ENCODE measurements around the gene MED16.

The MED16 gene

GRCh38 chr19:898663-899062 lies 5.7 kb upstream of the MED16 start:
- peak in 1 of 2 donors; percentile 38 for DNase-seq
- no peak overlapping the region for H3K4me3 ChIP-seq (ENCODE audit: low read depth, low read length)
- no peak overlapping the region for H2BK5ac ChIP-seq (ENCODE audit: low read depth, low read length, poor library complexity)
- H3K4me2 ChIP-seq (ENCODE audit: low read length) = no peak overlapping the region
- H2AK5ac ChIP-seq (ENCODE audit: low read length) = no peak overlapping the region
- no peak overlapping the region for H3K23ac ChIP-seq (ENCODE audit: low read length)
- H4K12ac ChIP-seq (ENCODE audit: low read depth, low read length) = no peak overlapping the region
- no peak overlapping the region for H3K14ac ChIP-seq (ENCODE audit: low read length)
- H4K8ac ChIP-seq (ENCODE audit: low read depth, low read length) = no peak overlapping the region
- no peak overlapping the region for H3K27ac ChIP-seq (ENCODE audit: low read depth, low read length)
- peaks cover 3% of the 10 kb centered on the region for H3K9me3 ChIP-seq (ENCODE audit: insufficient read depth, low read depth, low read length)
- H3K79me2 ChIP-seq (ENCODE audit: control insufficient read depth, insufficient read depth, low read length, poor library complexity) = no peaks in the 10 kb centered on the region
- no peak overlapping the region for H2BK120ac ChIP-seq (ENCODE audit: insufficient read depth, low read length, poor library complexity)
- no peak overlapping the region for H3K4ac ChIP-seq (ENCODE audit: low read depth, low read length)
- no peak overlapping the region for H2AFZ ChIP-seq (ENCODE audit: insufficient read depth, low read length, poor library complexity)
- peaks cover 35 to 43% of the 10 kb centered on the region in 2 experiments for H3K36me3 ChIP-seq (ENCODE audit: control insufficient read depth in 1 of 2, insufficient read depth in 2 of 2, low read length in 2 of 2)
- WGBS (ENCODE audit: extremely low coverage, insufficient coverage, insufficient read length) = no CpG with 5 or more reads among the region's 20 CpGs
- no peak overlapping the region for H2BK12ac ChIP-seq (ENCODE audit: low read length)
- no peaks in the 10 kb centered on the region for H3K79me1 ChIP-seq (ENCODE audit: low read length)
- no peak overlapping the region for H3K9ac ChIP-seq (ENCODE audit: low read length)
- H3K4me1 ChIP-seq (ENCODE audit: control insufficient read depth in 1 of 2, insufficient read depth in 2 of 2, low read length in 2 of 2) = peaks cover 4 to 5% of the 10 kb centered on the region in 2 experiments
- no peaks in the 10 kb centered on the region for H3K27me3 ChIP-seq (ENCODE audit: insufficient read depth, low read length)
- no peak overlapping the region for H3K18ac ChIP-seq (ENCODE audit: low read length)
- H4K91ac ChIP-seq (ENCODE audit: low read depth, low read length) = no peak overlapping the region

- peaks cover 4 to 5% of the 10 kb centered on the region in 2 experiments for H3K4me1 ChIP-seq (ENCODE audit: control insufficient read depth in 1 of 2, insufficient read depth in 2 of 2, low read length in 2 of 2)
- peaks cover 3% of the 10 kb centered on the region for H3K9me3 ChIP-seq (ENCODE audit: insufficient read depth, low read depth, low read length)
- H4K12ac ChIP-seq (ENCODE audit: low read depth, low read length) = no peak overlapping the region
- no peak overlapping the region for H2BK120ac ChIP-seq (ENCODE audit: insufficient read depth, low read length, poor library complexity)
- H3K79me1 ChIP-seq (ENCODE audit: low read length) = peaks cover 5% of the 10 kb centered on the region
- no peak overlapping the region for H3K4me3 ChIP-seq (ENCODE audit: low read depth, low read length)
- H3K4me2 ChIP-seq (ENCODE audit: low read length) = no peak overlapping the region
- H3K23ac ChIP-seq (ENCODE audit: low read length) = no peak overlapping the region
- H4K91ac ChIP-seq (ENCODE audit: low read depth, low read length) = no peak overlapping the region
- H3K79me2 ChIP-seq (ENCODE audit: control insufficient read depth, insufficient read depth, low read length, poor library complexity) = peaks cover 2% of the 10 kb centered on the region
- no peak overlapping the region for H2AFZ ChIP-seq (ENCODE audit: insufficient read depth, low read length, poor library complexity)
- DNase-seq = peak; percentile 80 to 83
- H2BK5ac ChIP-seq (ENCODE audit: low read depth, low read length, poor library complexity) = no peak overlapping the region
- no peak overlapping the region for H4K8ac ChIP-seq (ENCODE audit: low read depth, low read length)
- H3K4ac ChIP-seq (ENCODE audit: low read depth, low read length) = no peak overlapping the region
- no peak overlapping the region for H3K27ac ChIP-seq (ENCODE audit: low read depth, low read length)
- WGBS (ENCODE audit: extremely low coverage, insufficient coverage, insufficient read length) = no CpG with 5 or more reads among the region's 26 CpGs
- no peak overlapping the region for H3K14ac ChIP-seq (ENCODE audit: low read length)
- no peak overlapping the region for H2AK5ac ChIP-seq (ENCODE audit: low read length)
- H3K27me3 ChIP-seq (ENCODE audit: insufficient read depth, low read length) = no peaks in the 10 kb centered on the region
- no peak overlapping the region for H2BK12ac ChIP-seq (ENCODE audit: low read length)
- H3K36me3 ChIP-seq (ENCODE audit: control insufficient read depth in 1 of 2, insufficient read depth in 2 of 2, low read length in 2 of 2) = peaks cover 35 to 39% of the 10 kb centered on the region in 2 experiments
- H3K18ac ChIP-seq (ENCODE audit: low read length) = no peak overlapping the region
- no peak overlapping the region for H3K9ac ChIP-seq (ENCODE audit: low read length)
These were observed 4.6 kb upstream of the MED16 start for GRCh38 chr19:897442-898039.

DNA sequence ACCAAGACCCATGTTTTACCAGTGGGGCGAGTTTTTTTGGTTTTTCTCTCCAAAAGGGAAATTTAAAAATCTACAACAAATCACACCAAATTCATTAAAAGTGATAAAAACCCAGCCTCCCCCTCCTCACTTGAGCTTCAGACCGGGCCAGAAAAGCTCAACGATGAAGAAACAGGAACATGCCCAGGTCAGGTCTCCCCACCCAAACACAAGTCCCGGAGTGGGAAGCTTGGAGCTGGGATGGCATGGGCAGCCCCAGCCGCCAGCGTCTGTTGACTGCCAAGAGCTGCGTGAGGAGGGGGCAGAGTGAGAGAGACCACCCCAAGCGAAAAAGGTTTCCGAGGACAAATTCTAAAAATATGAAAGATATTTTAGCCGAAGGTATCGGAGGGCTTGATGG lies 4.0 kb upstream of the MED16 start:
- Histone ChIP-seq H3K9me3 (ENCODE audit: insufficient read depth, low read depth, low read length) (peaks cover 3% of the 10 kb centered on the region), H2BK5ac (ENCODE audit: low read depth, low read length, poor library complexity) (no peak overlapping the region), H3K14ac (ENCODE audit: low read length) (no peak overlapping the region), H3K36me3 (ENCODE audit: control insufficient read depth in 1 of 2, insufficient read depth in 2 of 2, low read length in 2 of 2) (peaks cover 34 to 39% of the 10 kb centered on the region in 2 experiments), H3K4me2 (ENCODE audit: low read length) (no peak overlapping the region), H3K4ac (ENCODE audit: low read depth, low read length) (no peak overlapping the region), H3K18ac (ENCODE audit: low read length) (no peak overlapping the region), H4K8ac (ENCODE audit: low read depth, low read length) (no peak overlapping the region), H3K79me2 (ENCODE audit: control insufficient read depth, insufficient read depth, low read length, poor library complexity) (peaks cover 4% of the 10 kb centered on the region), H3K9ac (ENCODE audit: low read length) (no peak overlapping the region), H3K4me1 (ENCODE audit: control insufficient read depth in 1 of 2, insufficient read depth in 2 of 2, low read length in 2 of 2) (peaks cover 5 to 7% of the 10 kb centered on the region in 2 experiments), H4K12ac (ENCODE audit: low read depth, low read length) (no peak overlapping the region), H4K91ac (ENCODE audit: low read depth, low read length) (no peak overlapping the region), H2AK5ac (ENCODE audit: low read length) (no peak overlapping the region), H2BK120ac (ENCODE audit: insufficient read depth, low read length, poor library complexity) (no peak overlapping the region), H3K27ac (ENCODE audit: low read depth, low read length) (no peak overlapping the region), H2AFZ (ENCODE audit: insufficient read depth, low read length, poor library complexity) (no peak overlapping the region), H3K4me3 (ENCODE audit: low read depth, low read length) (no peak overlapping the region), H3K79me1 (ENCODE audit: low read length) (peaks cover 10% of the 10 kb centered on the region), H3K23ac (ENCODE audit: low read length) (no peak overlapping the region), H2BK12ac (ENCODE audit: low read length) (no peak overlapping the region), H3K27me3 (ENCODE audit: insufficient read depth, low read length) (no peaks in the 10 kb centered on the region)
- WGBS (ENCODE audit: extremely low coverage, insufficient coverage, insufficient read length) = no CpG with 5 or more reads among the region's 11 CpGs
- DNase-seq = no peak

- H2BK12ac ChIP-seq (ENCODE audit: low read length) = no peak overlapping the region
These were observed 3.4 kb upstream of the MED16 start for GRCh38 chr19:896434-896833.

More at GRCh38 chr19:896434-896833, 3.4 kb upstream of the MED16 start:
- Histone ChIP-seq H3K79me2 (ENCODE audit: control insufficient read depth, insufficient read depth, low read length, poor library complexity) (peaks cover 4% of the 10 kb centered on the region), H3K27me3 (ENCODE audit: insufficient read depth, low read length) (no peaks in the 10 kb centered on the region), H3K79me1 (ENCODE audit: low read length) (peaks cover 10% of the 10 kb centered on the region), H4K12ac (ENCODE audit: low read depth, low read length) (no peak overlapping the region), H3K14ac (ENCODE audit: low read length) (no peak overlapping the region), H2BK120ac (ENCODE audit: insufficient read depth, low read length, poor library complexity) (no peak overlapping the region), H4K8ac (ENCODE audit: low read depth, low read length) (no peak overlapping the region), H3K18ac (ENCODE audit: low read length) (no peak overlapping the region), H2AFZ (ENCODE audit: insufficient read depth, low read length, poor library complexity) (no peak overlapping the region), H3K9ac (ENCODE audit: low read length) (no peak overlapping the region), H3K4me2 (ENCODE audit: low read length) (no peak overlapping the region), H3K23ac (ENCODE audit: low read length) (no peak overlapping the region), H3K4me1 (ENCODE audit: control insufficient read depth in 1 of 2, insufficient read depth in 2 of 2, low read length in 2 of 2) (peaks cover 5 to 7% of the 10 kb centered on the region in 2 experiments), H3K36me3 (ENCODE audit: control insufficient read depth in 1 of 2, insufficient read depth in 2 of 2, low read length in 2 of 2) (peaks cover 30 to 35% of the 10 kb centered on the region in 2 experiments), H3K9me3 (ENCODE audit: insufficient read depth, low read depth, low read length) (peaks cover 3% of the 10 kb centered on the region), H2BK5ac (ENCODE audit: low read depth, low read length, poor library complexity) (no peak overlapping the region), H4K91ac (ENCODE audit: low read depth, low read length) (no peak overlapping the region), H3K27ac (ENCODE audit: low read depth, low read length) (no peak overlapping the region), H3K4ac (ENCODE audit: low read depth, low read length) (no peak overlapping the region), H2AK5ac (ENCODE audit: low read length) (no peak overlapping the region), H3K4me3 (ENCODE audit: low read depth, low read length) (no peak overlapping the region)
- no peak for DNase-seq
- no CpG with 5 or more reads among the region's 10 CpGs for WGBS (ENCODE audit: extremely low coverage, insufficient coverage, insufficient read length)
